GM12878 (cell line): Measurements from ENCODE around the gene RNF103. TPM values are rescaled to one million over a fixed set of nuclear protein-coding genes. Genes with fewer than 3 reads are reported as not detected.

Source experiments
- ATAC-seq: fragments of 200-7000 bp; cut with Tn5 transposase; 3 replicates; pipeline ENCODE4 v1.9.1; 2020; ENCODE audit warnings: mild to moderate bottlenecking, moderate library complexity
- BruUV-seq: library from RNA; stranded (reverse); fragments of 400-500 nt; replicated peaks from 2 replicates; lab custom pipeline; 2021; lab: Mats Ljungman, UMichigan
- CTCF ChIA-PET: fragments of 300-600 bp; sonication (Branson Sonifier 250); formaldehyde crosslinking; extraction: SDS; loops from one replicate; lab custom pipeline; 2021; ENCODE audit warnings: inconsistent platforms; lab: Yijun Ruan, JAX
- POLR2A ChIA-PET: fragments of 350-600 bp; formaldehyde crosslinking; extraction: SDS; loops from one replicate; lab custom pipeline; 2021; ENCODE audit warnings: inconsistent platforms; lab: Charles Lee
- RAD21 ChIA-PET: fragments of 300-600 bp; sonication (Branson Sonifier 250); formaldehyde crosslinking; loops from one replicate; lab custom pipeline; 2023; ENCODE audit warnings: antibody characterized with exemption; ENCODE audit not compliant: unreplicated experiment; lab: Charles Lee
- SMC1A ChIA-PET: fragments of 300-600 bp; sonication (Branson Sonifier 250); formaldehyde crosslinking; loops from one replicate; lab custom pipeline; 2023; ENCODE audit not compliant: unreplicated experiment, uncharacterized antibody; lab: Charles Lee
- DNase-seq: peaks from one replicate; pipeline ENCODE4 v3.0.0-alpha.2; 2011; ENCODE audit warnings: low read depth, low spot score
- FAIRE-seq: peaks from 3 replicates; lab custom pipeline; 2011; peaks lifted over from hg19 to GRCh38; lab: Jason Lieb, UNC
- H2AFZ ChIP-seq: 2 replicates; pipeline ENCODE4 v1.6.0; 2011; ENCODE audit warnings: low read depth, low read length, control low read depth; ENCODE audit not compliant: control insufficient read depth
- H3K27ac ChIP-seq: 2 replicates; pipeline ENCODE4 v1.5.1; 2011; ENCODE audit warnings: control low read depth; ENCODE audit not compliant: control insufficient read depth, insufficient read depth
- H3K27me3 ChIP-seq, 2 experiments: replicated peaks in 1 of 2; 2 replicates each; pipeline versions ENCODE4 v1.6.0 to v1.6.1; 2011; ENCODE audit warnings: low read length in 1 of 2; ENCODE audit not compliant: control insufficient read depth in 2 of 2, insufficient read depth in 2 of 2
- H3K36me3 ChIP-seq, 2 experiments: 2 replicates each; pipeline ENCODE4 v1.5.1; 2011; ENCODE audit warnings: low read length in 1 of 2; ENCODE audit not compliant: control insufficient read depth in 2 of 2, insufficient read depth in 2 of 2
- H3K4me1 ChIP-seq: 2 replicates; pipeline ENCODE4 v1.6.1; 2011; ENCODE audit warnings: mild to moderate bottlenecking, low read length, moderate library complexity, mixed read lengths; ENCODE audit not compliant: control insufficient read depth, insufficient read depth
- H3K4me2 ChIP-seq: 2 replicates; pipeline ENCODE4 v1.6.0; 2011; ENCODE audit warnings: control low read depth; ENCODE audit not compliant: control insufficient read depth, insufficient read depth
- H3K4me3 ChIP-seq: fragments of 200-600 bp; sonication (generic); 2 replicates; pipeline ENCODE4 v1.5.1; 2016
- H3K79me2 ChIP-seq: 2 replicates; pipeline ENCODE4 v1.6.0; 2011; ENCODE audit warnings: low read length; ENCODE audit not compliant: control insufficient read depth, insufficient read depth
- H3K9ac ChIP-seq: 2 replicates; pipeline ENCODE4 v1.8.0; 2011; ENCODE audit warnings: low read length, control low read depth, mixed read lengths; ENCODE audit not compliant: control insufficient read depth, insufficient read depth
- H3K9me3 ChIP-seq: replicated peaks from 3 replicates; pipeline ENCODE4 v1.5.1; 2011; ENCODE audit warnings: mild to moderate bottlenecking, low read length; ENCODE audit not compliant: control insufficient read depth, insufficient read depth
- H4K20me1 ChIP-seq: 2 replicates; pipeline ENCODE4 v1.6.0; 2011; ENCODE audit not compliant: control insufficient read depth, insufficient read depth
- BHLHE40 ChIP-seq, 2 experiments: fragments of 450-650 bp in 1 of 2; IDR thresholded peaks; 2 replicates each; pipeline ENCODE4 v1.6.1; 2011 to 2017; ENCODE audit warnings: low read depth in 2 of 2, borderline replicate concordance in 1 of 2, improper control_type of control experiment in 1 of 2, low read length in 1 of 2, mild to moderate bottlenecking in 1 of 2
- CBX3 ChIP-seq: fragments of 200-600 bp; sonication (generic); IDR thresholded peaks from 2 replicates; pipeline ENCODE4 v1.6.1; 2016; ENCODE audit warnings: low read depth, borderline replicate concordance
- CREM ChIP-seq: IDR thresholded peaks from 2 replicates; pipeline ENCODE4 v1.6.1; 2014; ENCODE audit warnings: antibody characterized with exemption, low read depth
- DPF2 ChIP-seq: fragments of 450-650 bp; IDR thresholded peaks from 2 replicates; pipeline ENCODE4 v1.6.1; 2017; ENCODE audit warnings: mild to moderate bottlenecking
- HDAC2 ChIP-seq: fragments of 200-600 bp; sonication (generic); IDR thresholded peaks from 2 replicates; pipeline ENCODE4 v1.6.1; 2017
- NFYA ChIP-seq: IDR thresholded peaks from 2 replicates; pipeline ENCODE4 v1.6.1; 2011; ENCODE audit warnings: low read depth, mild to moderate bottlenecking, low read length, improper control_type of control experiment, borderline replicate concordance
- NFYB ChIP-seq: IDR thresholded peaks from 2 replicates; pipeline ENCODE4 v1.6.1; 2011; ENCODE audit warnings: low read depth, mild to moderate bottlenecking, low read length, improper control_type of control experiment, moderate library complexity; ENCODE audit not compliant: insufficient read depth
- RBBP5 ChIP-seq: fragments of 200-600 bp; sonication (generic); conservative IDR thresholded peaks from 2 replicates; pipeline ENCODE4 v1.6.1; 2016
- SIX5 ChIP-seq: IDR thresholded peaks from 2 replicates; pipeline ENCODE4 v1.6.1; 2011; ENCODE audit warnings: mild to moderate bottlenecking, low read depth, low read length, moderate library complexity; ENCODE audit not compliant: severe bottlenecking
- SMARCA5 ChIP-seq: fragments of 450-650 bp; IDR thresholded peaks from 2 replicates; pipeline ENCODE4 v1.6.1; 2017; ENCODE audit warnings: mild to moderate bottlenecking
- TAF1 ChIP-seq: IDR thresholded peaks from 2 replicates; pipeline ENCODE4 v1.6.1; 2011; ENCODE audit warnings: mild to moderate bottlenecking, low read depth, low read length, borderline replicate concordance
- TCF12 ChIP-seq: IDR thresholded peaks from 2 replicates; pipeline ENCODE4 v1.6.1; 2011; ENCODE audit warnings: low read depth, mild to moderate bottlenecking, low read length
- TCF3 ChIP-seq: IDR thresholded peaks from 2 replicates; pipeline ENCODE4 v1.6.1; 2012; ENCODE audit warnings: low read depth, mild to moderate bottlenecking, low read length, borderline replicate concordance; ENCODE audit not compliant: insufficient read depth
- WGBS: methylation state at CpG from one replicate; pipeline ENCODE4 v1.1.6; 2016; ENCODE audit warnings: low lambda C conversion rate; ENCODE audit not compliant: insufficient replicate concordance, insufficient coverage; ENCODE audit errors: missing lambda C conversion rate; 5-methylcytosine and 5-hydroxymethylcytosine counted together
- in situ Hi-C: fragments of 300-500 bp; cut with MboI; formaldehyde crosslinking; loops from 9 replicates; pipeline ENCODE4 v1.14.3; 2018; ENCODE audit warnings: mixed read lengths
- intact Hi-C: fragments of 100-400 bp; cut with micrococcal nuclease; formaldehyde crosslinking; loops from one replicate; pipeline ENCODE4 v1.14.2; 2022; ENCODE audit not compliant: unreplicated experiment
- polyA plus RNA-seq, 11 experiments: library from polyadenylated mRNA; depleted of rRNA in 4 of 11; unstranded in 6 of 11; stranded (reverse) in 5 of 11; fragments of >200 nt; fragmentation: Nextera tagmentation in 4 of 11; fragmentation: Illumina TruSeq in 1 of 11; extraction: Ambion mirVana in 4 of 11; extraction: Trizol in 1 of 11; gene quantifications; 1 replicate in 1 of 11; 2 replicates in 10 of 11; pipeline versions ENCODE4 v1.2.1 to v1.2.3, GENCODE V29; 2011 to 2016; ENCODE audit warnings: inconsistent platforms in 2 of 11, missing spikeins in 2 of 11, low read depth in 1 of 11
- total RNA-seq, 4 experiments: library from RNA; depleted of rRNA in 3 of 4; stranded (reverse); fragments of >200 nt in 3 of 4; fragmentation: Illumina TruSeq in 1 of 4; extraction: Trizol in 1 of 4; gene quantifications; 2 replicates each; pipeline versions ENCODE4 v1.2.1 to v1.2.3, GENCODE V29; 2013 to 2021
- TF ChIP-seq, protein P1 (sequence below): fragments of 450-650 bp; IDR thresholded peaks from 2 replicates; pipeline ENCODE4 v1.6.1; 2018; ENCODE audit warnings: mild to moderate bottlenecking, low read depth, moderate library complexity; ENCODE audit not compliant: partially characterized antibody
- TF ChIP-seq, protein P2 (sequence below): fragments of 450-650 bp; IDR thresholded peaks from 2 replicates; pipeline ENCODE4 v1.6.1; 2018; ENCODE audit warnings: borderline replicate concordance, mild to moderate bottlenecking; ENCODE audit not compliant: partially characterized antibody
- TF ChIP-seq, protein P3 (sequence below): IDR thresholded peaks from 2 replicates; pipeline ENCODE4 v1.6.1; 2011; ENCODE audit warnings: borderline replicate concordance, low read depth, mild to moderate bottlenecking, moderate library complexity, low read length; ENCODE audit not compliant: insufficient read depth, poor library complexity, severe bottlenecking

Gene RNF103
- total and polyA plus RNA-seq, 10 of the 15 experiments (the other 5 are each of a cell fraction or from before 2014, with no cell fraction given), result 2.4 to 11.0 (median 8.0) TPM

DNA sequence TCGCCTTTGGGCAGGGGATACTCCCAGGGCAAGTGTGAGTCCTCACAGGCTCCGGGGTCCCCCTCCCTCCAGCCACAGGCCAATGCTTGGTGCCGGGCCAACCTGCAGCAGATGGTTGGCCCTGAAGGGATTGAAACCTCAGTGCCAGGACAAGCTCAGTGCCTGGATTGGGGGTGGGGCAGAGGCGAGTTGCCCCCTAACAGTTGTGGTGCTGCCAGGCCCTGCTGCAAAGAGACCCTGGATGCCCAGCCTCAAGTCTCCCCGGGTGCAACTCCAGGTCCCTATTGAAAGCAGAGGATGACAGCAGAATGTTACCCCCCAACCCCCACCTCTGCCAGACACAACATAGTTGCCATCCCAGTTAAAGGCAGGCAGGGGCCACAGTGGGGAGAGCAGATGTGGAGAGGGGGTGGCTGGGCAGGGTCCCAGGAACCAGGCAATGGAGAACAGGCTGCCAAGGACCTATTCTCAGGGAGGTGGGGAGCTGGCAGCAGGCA lies 9.5 kb upstream of the RNF103 start (continued):
- TF ChIP-seq NFYB (no peak), CBX3 (no peak), DPF2 (no peak), CREM (no peak), HDAC2 (no peak)

DNA sequence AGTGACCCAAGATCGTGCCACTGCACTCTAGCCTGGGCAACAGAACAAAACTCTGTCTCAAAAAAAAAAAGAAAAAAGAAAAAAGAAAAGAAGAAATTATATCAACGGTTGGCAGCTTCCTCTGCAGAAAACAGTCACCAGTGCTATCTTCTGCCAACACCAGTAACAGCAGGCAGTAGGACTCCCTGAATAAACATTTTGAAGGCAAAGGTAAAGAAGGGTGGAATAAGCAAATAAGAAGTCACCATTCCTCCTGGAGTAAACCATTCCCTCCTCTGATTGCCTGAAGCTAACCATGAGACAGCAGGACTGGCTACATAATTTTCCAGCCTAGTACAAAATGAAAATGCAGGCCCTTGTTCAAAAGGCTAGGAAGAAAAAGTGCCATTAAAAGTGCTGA lies 9.0 kb upstream of the RNF103 start:
- Histone ChIP-seq H3K79me2 (no peaks in the 10 kb centered on the region), H3K9ac (no peak overlapping the region), H3K36me3 (no peaks in the 10 kb centered on the region), H3K4me3 (no peak overlapping the region), H3K9me3 (no peaks in the 10 kb centered on the region), H3K4me1 (no peaks in the 10 kb centered on the region), H4K20me1 (no peaks in the 10 kb centered on the region), H3K27ac (no peak overlapping the region), H3K4me2 (no peak overlapping the region), H3K27me3 (no peaks in the 10 kb centered on the region), H2AFZ (no peak overlapping the region)
- ChIA-PET RAD21 (no interaction called here), SMC1A (no interaction called here), POLR2A (interaction anchor here (0.6 kb wide), 1 partner anchor 548 kb away, joined by 8 read pairs; no protein-coding TSS in a partner anchor), CTCF (no interaction called here)
- in situ Hi-C loops (no loop called here), intact Hi-C loops (no loop called here)
- no peak for FAIRE-seq
- BruUV-seq, result no TSS peak
- 88% methylated on average over 2 of the region's 2 CpGs for WGBS
- no peak for ATAC-seq
- no peak for DNase-seq
- TF ChIP-seq, protein P1, sequence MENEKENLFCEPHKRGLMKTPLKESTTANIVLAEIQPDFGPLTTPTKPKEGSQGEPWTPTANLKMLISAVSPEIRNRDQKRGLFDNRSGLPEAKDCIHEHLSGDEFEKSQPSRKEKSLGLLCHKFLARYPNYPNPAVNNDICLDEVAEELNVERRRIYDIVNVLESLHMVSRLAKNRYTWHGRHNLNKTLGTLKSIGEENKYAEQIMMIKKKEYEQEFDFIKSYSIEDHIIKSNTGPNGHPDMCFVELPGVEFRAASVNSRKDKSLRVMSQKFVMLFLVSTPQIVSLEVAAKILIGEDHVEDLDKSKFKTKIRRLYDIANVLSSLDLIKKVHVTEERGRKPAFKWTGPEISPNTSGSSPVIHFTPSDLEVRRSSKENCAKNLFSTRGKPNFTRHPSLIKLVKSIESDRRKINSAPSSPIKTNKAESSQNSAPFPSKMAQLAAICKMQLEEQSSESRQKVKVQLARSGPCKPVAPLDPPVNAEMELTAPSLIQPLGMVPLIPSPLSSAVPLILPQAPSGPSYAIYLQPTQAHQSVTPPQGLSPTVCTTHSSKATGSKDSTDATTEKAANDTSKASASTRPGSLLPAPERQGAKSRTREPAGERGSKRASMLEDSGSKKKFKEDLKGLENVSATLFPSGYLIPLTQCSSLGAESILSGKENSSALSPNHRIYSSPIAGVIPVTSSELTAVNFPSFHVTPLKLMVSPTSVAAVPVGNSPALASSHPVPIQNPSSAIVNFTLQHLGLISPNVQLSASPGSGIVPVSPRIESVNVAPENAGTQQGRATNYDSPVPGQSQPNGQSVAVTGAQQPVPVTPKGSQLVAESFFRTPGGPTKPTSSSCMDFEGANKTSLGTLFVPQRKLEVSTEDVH, result no peak
- TF ChIP-seq, protein P2, sequence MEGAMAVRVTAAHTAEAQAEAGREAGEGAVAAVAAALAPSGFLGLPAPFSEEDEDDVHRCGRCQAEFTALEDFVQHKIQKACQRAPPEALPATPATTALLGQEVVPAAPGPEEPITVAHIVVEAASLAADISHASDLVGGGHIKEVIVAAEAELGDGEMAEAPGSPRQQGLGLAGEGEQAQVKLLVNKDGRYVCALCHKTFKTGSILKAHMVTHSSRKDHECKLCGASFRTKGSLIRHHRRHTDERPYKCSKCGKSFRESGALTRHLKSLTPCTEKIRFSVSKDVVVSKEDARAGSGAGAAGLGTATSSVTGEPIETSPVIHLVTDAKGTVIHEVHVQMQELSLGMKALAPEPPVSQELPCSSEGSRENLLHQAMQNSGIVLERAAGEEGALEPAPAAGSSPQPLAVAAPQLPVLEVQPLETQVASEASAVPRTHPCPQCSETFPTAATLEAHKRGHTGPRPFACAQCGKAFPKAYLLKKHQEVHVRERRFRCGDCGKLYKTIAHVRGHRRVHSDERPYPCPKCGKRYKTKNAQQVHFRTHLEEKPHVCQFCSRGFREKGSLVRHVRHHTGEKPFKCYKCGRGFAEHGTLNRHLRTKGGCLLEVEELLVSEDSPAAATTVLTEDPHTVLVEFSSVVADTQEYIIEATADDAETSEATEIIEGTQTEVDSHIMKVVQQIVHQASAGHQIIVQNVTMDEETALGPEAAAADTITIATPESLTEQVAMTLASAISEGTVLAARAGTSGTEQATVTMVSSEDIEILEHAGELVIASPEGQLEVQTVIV, result no peak
- TF ChIP-seq DPF2, result no peak
- TF ChIP-seq SMARCA5, result no peak
- no peak for TF ChIP-seq TCF3
- no peak for TF ChIP-seq SIX5
- no peak for TF ChIP-seq NFYA
- no peak for TF ChIP-seq RBBP5
- no peak for TF ChIP-seq HDAC2
- no peak for TF ChIP-seq TCF12
- no peak for TF ChIP-seq TAF1
- TF ChIP-seq, protein P3, sequence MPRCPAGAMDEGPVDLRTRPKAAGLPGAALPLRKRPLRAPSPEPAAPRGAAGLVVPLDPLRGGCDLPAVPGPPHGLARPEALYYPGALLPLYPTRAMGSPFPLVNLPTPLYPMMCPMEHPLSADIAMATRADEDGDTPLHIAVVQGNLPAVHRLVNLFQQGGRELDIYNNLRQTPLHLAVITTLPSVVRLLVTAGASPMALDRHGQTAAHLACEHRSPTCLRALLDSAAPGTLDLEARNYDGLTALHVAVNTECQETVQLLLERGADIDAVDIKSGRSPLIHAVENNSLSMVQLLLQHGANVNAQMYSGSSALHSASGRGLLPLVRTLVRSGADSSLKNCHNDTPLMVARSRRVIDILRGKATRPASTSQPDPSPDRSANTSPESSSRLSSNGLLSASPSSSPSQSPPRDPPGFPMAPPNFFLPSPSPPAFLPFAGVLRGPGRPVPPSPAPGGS, result no peak
- TF ChIP-seq BHLHE40 (IDR thresholded peaks at IDR 0.05; ENCODE audit: borderline replicate concordance in 1 of 2, low read depth in 2 of 2, low read length in 1 of 2), result no peak
